ENCODE results near the gene GAL3ST2. TPM values are rescaled to one million over a fixed set of nuclear protein-coding genes. Genes with fewer than 3 reads are reported as not detected.
A peak's percentile ranks its signal among the peaks of the same experiment; 100 is the strongest.

Gene GAL3ST2
- polyA plus RNA-seq, 1 of the 3 experiments (the other 2 are of a cell fraction), result 0.15 TPM

DNA sequence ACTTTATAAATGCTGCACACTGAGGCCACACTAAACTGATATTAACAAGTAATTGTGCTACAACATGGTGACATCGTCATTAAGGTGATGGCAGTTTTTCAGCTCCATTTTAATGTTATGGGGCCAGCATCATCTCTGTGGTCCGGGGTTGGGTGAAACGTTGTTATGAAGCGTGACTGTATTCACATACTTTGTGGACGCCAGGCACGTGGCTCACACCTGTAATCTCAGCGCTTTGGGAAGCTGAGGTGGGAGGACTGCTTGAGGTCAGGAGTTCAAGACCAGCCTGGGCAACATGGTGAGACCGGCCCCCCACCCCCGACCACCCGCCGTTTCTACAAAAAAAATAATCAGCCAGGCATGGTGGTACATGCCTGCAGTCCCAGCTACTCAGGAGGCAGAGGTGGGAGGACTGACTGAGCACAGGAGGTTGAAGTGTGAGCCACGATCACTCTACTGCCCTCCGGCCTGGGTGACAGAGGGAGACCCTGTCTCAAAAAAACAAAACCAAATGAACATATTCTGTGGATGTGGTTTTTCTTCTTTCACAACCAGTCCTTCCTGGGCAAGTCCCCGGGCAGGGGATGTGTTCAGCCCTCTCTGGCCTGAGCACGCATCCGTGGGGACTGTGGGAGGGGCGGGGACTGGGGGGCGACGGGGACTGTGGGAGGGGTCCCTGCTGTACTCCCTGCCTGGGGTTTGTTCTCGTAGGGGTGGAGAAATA, 12.9 kb upstream of the GAL3ST2 start:
- no peak overlapping the region for H3K9ac ChIP-seq
- peaks cover 0 to 39% of the 10 kb centered on the region in 2 experiments; a peak in 1 of 4 replicates for H3K4me1 ChIP-seq (ENCODE audit: control insufficient read depth in 1 of 2, insufficient read depth in 2 of 2, low read depth in 1 of 2, low read length in 1 of 2)
- H4K20me1 ChIP-seq (ENCODE audit: insufficient read depth), result no peaks in the 10 kb centered on the region
- no peak overlapping the region for H3K4me2 ChIP-seq
- no peaks in the 10 kb centered on the region for H3K79me2 ChIP-seq (ENCODE audit: insufficient read depth)
- H3F3A ChIP-seq (replicated peaks; ENCODE audit: insufficient read depth), result peaks cover 8% of the 10 kb centered on the region
- WGBS (ENCODE audit: low lambda C conversion rate), result 88% methylated on average over 19 of the region's 20 CpGs
- TF ChIP-seq TAF1 (IDR thresholded peaks at IDR 0.05; ENCODE audit: borderline replicate concordance, low read depth, low read length), result no peak
- H3K4me3 ChIP-seq (ENCODE audit: low read depth in 2 of 2, low read length in 1 of 2), result no peak overlapping the region
- no peaks in the 10 kb centered on the region for H3K9me2 ChIP-seq
- no peak for DNase-seq
- H3K27ac ChIP-seq (ENCODE audit: low read depth in 2 of 2, low read length in 1 of 2), result peak overlapping the region in 1 of 2 experiments; percentile 71; a peak in 1 of 4 replicates
- no peaks in the 10 kb centered on the region for H3K27me3 ChIP-seq (ENCODE audit: insufficient read depth)
- CTCF ChIA-PET, result interaction anchor here (0.7 to 2.5 kb wide), 8 partner anchors 10 to 114 kb away, joined by 3 to 13 read pairs (median 4); partner anchors contain the start of genes D2HGDH and GAL3ST2
- H2AFZ ChIP-seq (ENCODE audit: low read depth), result no peak overlapping the region
- POLR2A ChIA-PET, result interaction anchor here (1.1 kb wide), 1 partner anchor 61 kb away, joined by 3 read pairs; the partner anchor contains the start of gene ING5
- H3K9me3 ChIP-seq, result no peaks in the 10 kb centered on the region
- peaks cover 11 to 16% of the 10 kb centered on the region in 2 experiments for H3K36me3 ChIP-seq (replicated peaks in 1 of 2; ENCODE audit: control insufficient read depth in 1 of 2, insufficient read depth in 2 of 2, low read length in 1 of 2)

DNA sequence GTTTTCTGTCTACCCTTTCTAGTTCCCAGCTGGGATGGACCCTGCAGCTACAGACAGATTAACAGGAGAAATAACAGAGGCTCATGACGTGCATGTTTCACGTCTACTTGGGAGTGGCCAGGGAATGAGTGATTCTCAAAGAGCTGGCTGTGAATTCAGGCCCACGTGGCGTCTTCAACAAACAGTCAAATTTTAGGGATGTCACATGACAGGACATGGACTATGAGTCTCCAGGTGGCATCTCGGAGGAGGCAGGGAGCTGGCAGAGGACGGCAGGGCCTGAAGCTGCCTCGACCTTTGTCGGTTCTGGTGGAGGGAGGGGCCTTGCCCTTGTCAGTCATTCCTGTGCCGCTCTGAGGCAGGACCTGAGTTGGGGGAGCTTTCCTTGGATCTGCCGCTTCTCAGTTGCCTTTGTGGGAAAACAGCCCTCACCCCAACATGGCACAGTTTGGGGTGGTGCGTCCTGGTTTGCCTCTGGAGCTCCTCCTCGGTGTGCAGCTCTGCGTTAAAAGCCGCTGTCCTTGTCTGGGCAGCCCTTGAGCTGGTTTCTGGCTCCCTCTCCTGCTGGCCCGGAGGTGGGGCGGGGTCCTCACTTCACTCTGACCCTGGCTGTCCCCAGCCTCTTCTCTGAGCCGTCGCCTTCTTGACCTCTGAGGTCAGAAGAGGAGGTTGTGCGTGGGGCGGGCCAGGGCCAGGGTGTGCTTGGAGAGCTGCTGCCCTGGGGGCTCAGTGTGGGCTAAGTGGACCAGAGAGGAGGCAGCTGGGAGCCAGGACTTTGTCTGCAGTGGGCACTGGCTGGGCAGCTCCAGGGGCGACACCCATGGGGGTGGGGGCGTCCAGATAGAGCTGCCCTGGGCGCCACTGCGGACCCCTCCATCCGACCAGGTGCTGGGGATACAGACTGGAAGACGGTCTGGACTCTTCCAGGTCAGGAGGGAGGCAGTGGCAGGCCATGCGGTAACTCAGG, 12.1 kb upstream of the GAL3ST2 start:
- Histone ChIP-seq H3K27ac (ENCODE audit: low read depth in 2 of 2, low read length in 1 of 2) (peak overlapping the region in 1 of 2 experiments; percentile 71; a peak in 1 of 4 replicates), H3K4me2 (no peak overlapping the region), H3K4me3 (ENCODE audit: low read depth in 2 of 2, low read length in 1 of 2) (no peak overlapping the region), H2AFZ (ENCODE audit: low read depth) (no peak overlapping the region), H3K27me3 (ENCODE audit: insufficient read depth) (no peaks in the 10 kb centered on the region), H4K20me1 (ENCODE audit: insufficient read depth) (no peaks in the 10 kb centered on the region), H3K4me1 (ENCODE audit: control insufficient read depth in 1 of 2, insufficient read depth in 2 of 2, low read depth in 1 of 2, low read length in 1 of 2) (peaks cover 0 to 39% of the 10 kb centered on the region in 2 experiments; a peak in 1 of 4 replicates), H3K9ac (no peak overlapping the region), H3K9me2 (no peaks in the 10 kb centered on the region), H3K79me2 (ENCODE audit: insufficient read depth) (no peaks in the 10 kb centered on the region), H3F3A (replicated peaks; ENCODE audit: insufficient read depth) (peaks cover 5% of the 10 kb centered on the region), H3K36me3 (replicated peaks in 1 of 2; ENCODE audit: control insufficient read depth in 1 of 2, insufficient read depth in 2 of 2, low read length in 1 of 2) (peaks cover 7 to 8% of the 10 kb centered on the region in 2 experiments), H3K9me3 (no peaks in the 10 kb centered on the region)
- TF ChIP-seq, protein P1, sequence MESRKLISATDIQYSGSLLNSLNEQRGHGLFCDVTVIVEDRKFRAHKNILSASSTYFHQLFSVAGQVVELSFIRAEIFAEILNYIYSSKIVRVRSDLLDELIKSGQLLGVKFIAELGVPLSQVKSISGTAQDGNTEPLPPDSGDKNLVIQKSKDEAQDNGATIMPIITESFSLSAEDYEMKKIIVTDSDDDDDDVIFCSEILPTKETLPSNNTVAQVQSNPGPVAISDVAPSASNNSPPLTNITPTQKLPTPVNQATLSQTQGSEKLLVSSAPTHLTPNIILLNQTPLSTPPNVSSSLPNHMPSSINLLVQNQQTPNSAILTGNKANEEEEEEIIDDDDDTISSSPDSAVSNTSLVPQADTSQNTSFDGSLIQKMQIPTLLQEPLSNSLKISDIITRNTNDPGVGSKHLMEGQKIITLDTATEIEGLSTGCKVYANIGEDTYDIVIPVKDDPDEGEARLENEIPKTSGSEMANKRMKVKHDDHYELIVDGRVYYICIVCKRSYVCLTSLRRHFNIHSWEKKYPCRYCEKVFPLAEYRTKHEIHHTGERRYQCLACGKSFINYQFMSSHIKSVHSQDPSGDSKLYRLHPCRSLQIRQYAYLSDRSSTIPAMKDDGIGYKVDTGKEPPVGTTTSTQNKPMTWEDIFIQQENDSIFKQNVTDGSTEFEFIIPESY (IDR thresholded peaks at IDR 0.05; ENCODE audit: borderline replicate concordance, low read depth), result no peak
- peak in 1 of 2 experiments; percentile 19; a peak in 1 of 4 replicates for TF ChIP-seq EP300 (IDR thresholded peaks at IDR 0.05; ENCODE audit: borderline replicate concordance in 1 of 2, low read depth in 1 of 2, low read length in 1 of 2)
- TF ChIP-seq RAD21 (IDR thresholded peaks at IDR 0.05; ENCODE audit: low read length), result peak; percentile 29; the same call in 1 of the 2 replicates
- TF ChIP-seq FOXJ3 (CRISPR knock-in tag; IDR thresholded peaks at IDR 0.05), result 0 out of 2 replicates have a peak, but pooled peaks have one; percentile 39
- no peak for TF ChIP-seq ELF1 (IDR thresholded peaks at IDR 0.05)
- DNase-seq, result peak; percentile 64
- ChIA-PET CTCF (interaction anchor here (0.6 to 2.5 kb wide), 9 partner anchors 8 to 114 kb away, joined by 3 to 13 read pairs (median 4); partner anchors contain the start of genes D2HGDH and GAL3ST2), POLR2A (interaction anchor here (1.1 kb wide), 1 partner anchor 39 kb away, joined by 3 read pairs; no protein-coding TSS in a partner anchor)
- WGBS (ENCODE audit: low lambda C conversion rate), result 92% methylated on average over 13 of the region's 27 CpGs
